ENCODE measurements around the gene TIMM17A. TPM values are rescaled to one million over a fixed set of nuclear protein-coding genes. Genes with fewer than 3 reads are reported as not detected.
"Not testable (repeated sequence)": the region's sequence is repeated elsewhere in the genome, so short reads cannot be mapped to it uniquely, and the experiment has no call there.

TIMM17A gene
- total and polyA plus RNA-seq, 2 donors = 47.1 to 48.9 TPM

- no peak for DNase-seq (ENCODE audit: low read depth in 6 of 9, low spot score in 9 of 9)
- H3K27me3 ChIP-seq (ENCODE audit: control insufficient read depth in 2 of 2, insufficient read depth in 1 of 2, low read length in 1 of 2) = peaks cover 0 to 43% of the 10 kb centered on the region in 2 donors
- WGBS = 97% methylated on average over 17 of the region's 17 CpGs
- H3K36me3 ChIP-seq (ENCODE audit: control insufficient read depth in 2 of 2, insufficient read depth in 2 of 2, low read length in 1 of 2) = no peaks in the 10 kb centered on the region
- no peak overlapping the region for H3K27ac ChIP-seq (ENCODE audit: low read depth in 1 of 2, low read length in 1 of 2)
- H3K4me1 ChIP-seq (ENCODE audit: control insufficient read depth in 2 of 2, insufficient read depth in 2 of 2, low read length in 2 of 2) = peaks cover 0 to under 1% of the 10 kb centered on the region in 2 donors
- no peaks in the 10 kb centered on the region for H3K9me3 ChIP-seq (ENCODE audit: control insufficient read depth in 2 of 2, insufficient read depth in 1 of 2, low read length in 1 of 2)
- H3K4me3 ChIP-seq (ENCODE audit: low read length in 2 of 2) = no peak overlapping the region
Measured at GRCh38 chr1:202014915-202015661, 59.8 kb downstream of the TIMM17A start.

GRCh38 chr1:202015662-202015937 is 60.3 kb downstream of the TIMM17A start:
- H3K4me3 ChIP-seq (ENCODE audit: low read length in 2 of 2) = no peak overlapping the region
- no peaks in the 10 kb centered on the region for H3K36me3 ChIP-seq (ENCODE audit: control insufficient read depth in 2 of 2, insufficient read depth in 2 of 2, low read length in 1 of 2)
- H3K9me3 ChIP-seq (ENCODE audit: control insufficient read depth in 2 of 2, insufficient read depth in 1 of 2, low read length in 1 of 2) = no peaks in the 10 kb centered on the region
- WGBS = 97% methylated on average over 3 of the region's 3 CpGs
- no peak overlapping the region for H3K27ac ChIP-seq (ENCODE audit: low read depth in 1 of 2, low read length in 1 of 2)
- peaks cover 0 to 40% of the 10 kb centered on the region in 2 donors for H3K27me3 ChIP-seq (ENCODE audit: control insufficient read depth in 2 of 2, insufficient read depth in 1 of 2, low read length in 1 of 2)
- H3K4me1 ChIP-seq (ENCODE audit: control insufficient read depth in 2 of 2, insufficient read depth in 2 of 2, low read length in 2 of 2) = no peaks in the 10 kb centered on the region
- no peak for DNase-seq (ENCODE audit: low read depth in 6 of 9, low spot score in 9 of 9)

- H3K27ac ChIP-seq (ENCODE audit: low read depth in 1 of 2, low read length in 1 of 2) = no peak overlapping the region
- no peak for DNase-seq (ENCODE audit: low read depth in 6 of 9, low spot score in 9 of 9)
- 79% methylated on average over 9 of the region's 9 CpGs for WGBS
Measured at GRCh38 chr1:202016022-202016810, 60.9 kb downstream of the TIMM17A start.

GRCh38 chr1:202016811-202017748 is 61.8 kb downstream of the TIMM17A start:
- WGBS = 97% methylated on average over 21 of the region's 21 CpGs
- no peaks in the 10 kb centered on the region for H3K4me1 ChIP-seq (ENCODE audit: control insufficient read depth in 2 of 2, insufficient read depth in 2 of 2, low read length in 2 of 2)
- H3K27ac ChIP-seq (ENCODE audit: low read depth in 1 of 2, low read length in 1 of 2) = no peak overlapping the region
- DNase-seq (ENCODE audit: low read depth in 6 of 9, low spot score in 9 of 9) = no peak
- H3K9me3 ChIP-seq (ENCODE audit: control insufficient read depth in 2 of 2, insufficient read depth in 1 of 2, low read length in 1 of 2) = no peaks in the 10 kb centered on the region
- H3K36me3 ChIP-seq (ENCODE audit: control insufficient read depth in 2 of 2, insufficient read depth in 2 of 2, low read length in 1 of 2) = no peaks in the 10 kb centered on the region
- H3K4me3 ChIP-seq (ENCODE audit: low read length in 2 of 2) = no peak overlapping the region
- peaks cover 0 to 33% of the 10 kb centered on the region in 2 donors for H3K27me3 ChIP-seq (ENCODE audit: control insufficient read depth in 2 of 2, insufficient read depth in 1 of 2, low read length in 1 of 2)

More at GRCh38 chr1:202016022-202016810, 60.9 kb downstream of the TIMM17A start:
- Histone ChIP-seq H3K36me3 (ENCODE audit: control insufficient read depth in 2 of 2, insufficient read depth in 2 of 2, low read length in 1 of 2) (no peaks in the 10 kb centered on the region), H3K9me3 (ENCODE audit: control insufficient read depth in 2 of 2, insufficient read depth in 1 of 2, low read length in 1 of 2) (no peaks in the 10 kb centered on the region), H3K27me3 (ENCODE audit: control insufficient read depth in 2 of 2, insufficient read depth in 1 of 2, low read length in 1 of 2) (peaks cover 0 to 35% of the 10 kb centered on the region in 2 donors), H3K4me1 (ENCODE audit: control insufficient read depth in 2 of 2, insufficient read depth in 2 of 2, low read length in 2 of 2) (no peaks in the 10 kb centered on the region), H3K4me3 (ENCODE audit: low read length in 2 of 2) (no peak overlapping the region)

GRCh38 chr1:202017749-202018467 is 62.6 kb downstream of the TIMM17A start:
- Histone ChIP-seq H3K36me3 (ENCODE audit: control insufficient read depth in 2 of 2, insufficient read depth in 2 of 2, low read length in 1 of 2) (no peaks in the 10 kb centered on the region), H3K27ac (ENCODE audit: low read depth in 1 of 2, low read length in 1 of 2) (no peak overlapping the region), H3K27me3 (ENCODE audit: control insufficient read depth in 2 of 2, insufficient read depth in 1 of 2, low read length in 1 of 2) (peaks cover 0 to 26% of the 10 kb centered on the region in 2 donors), H3K4me3 (ENCODE audit: low read length in 2 of 2) (no peak overlapping the region), H3K4me1 (ENCODE audit: control insufficient read depth in 2 of 2, insufficient read depth in 2 of 2, low read length in 2 of 2) (no peaks in the 10 kb centered on the region), H3K9me3 (ENCODE audit: control insufficient read depth in 2 of 2, insufficient read depth in 1 of 2, low read length in 1 of 2) (no peaks in the 10 kb centered on the region)
- no peak for DNase-seq (ENCODE audit: low read depth in 6 of 9, low spot score in 9 of 9)
- 81% methylated on average over 18 of the region's 18 CpGs for WGBS

GRCh38 chr1:202018468-202019234 is 63.3 kb downstream of the TIMM17A start:
- Histone ChIP-seq H3K4me3 (ENCODE audit: low read length in 2 of 2) (no peak overlapping the region), H3K4me1 (ENCODE audit: control insufficient read depth in 2 of 2, insufficient read depth in 2 of 2, low read length in 2 of 2) (no peaks in the 10 kb centered on the region), H3K9me3 (ENCODE audit: control insufficient read depth in 2 of 2, insufficient read depth in 1 of 2, low read length in 1 of 2) (no peaks in the 10 kb centered on the region), H3K27ac (ENCODE audit: low read depth in 1 of 2, low read length in 1 of 2) (no peak overlapping the region), H3K27me3 (ENCODE audit: control insufficient read depth in 2 of 2, insufficient read depth in 1 of 2, low read length in 1 of 2) (peaks cover 2 to 24% of the 10 kb centered on the region in 2 donors), H3K36me3 (ENCODE audit: control insufficient read depth in 2 of 2, insufficient read depth in 2 of 2, low read length in 1 of 2) (no peaks in the 10 kb centered on the region)
- 71% methylated on average over 19 of the region's 19 CpGs for WGBS
- DNase-seq (ENCODE audit: low read depth in 6 of 9, low spot score in 9 of 9) = no peak

GRCh38 chr1:202019235-202019558 is 63.9 kb downstream of the TIMM17A start:
- H3K4me3 ChIP-seq (ENCODE audit: low read length in 2 of 2); H3K9me3 ChIP-seq (ENCODE audit: control insufficient read depth in 2 of 2, insufficient read depth in 1 of 2, low read length in 1 of 2); H3K36me3 ChIP-seq (ENCODE audit: control insufficient read depth in 2 of 2, insufficient read depth in 2 of 2, low read length in 1 of 2); H3K4me1 ChIP-seq (ENCODE audit: control insufficient read depth in 2 of 2, insufficient read depth in 2 of 2, low read length in 2 of 2); DNase-seq (ENCODE audit: low read depth in 6 of 9, low spot score in 9 of 9); H3K27ac ChIP-seq (ENCODE audit: low read depth in 1 of 2, low read length in 1 of 2): not testable (repeated sequence)
- 90% methylated on average over 8 of the region's 8 CpGs for WGBS
- peaks cover 2 to 22% of the 10 kb centered on the region in 2 donors for H3K27me3 ChIP-seq (ENCODE audit: control insufficient read depth in 2 of 2, insufficient read depth in 1 of 2, low read length in 1 of 2)

Measured in thymus (tissue), 11 donors.